Lower leg skin (tissue), 4 donors: Measurements from ENCODE around the gene MYO15B. TPM values are rescaled to one million over a fixed set of nuclear protein-coding genes. Genes with fewer than 3 reads are reported as not detected.

Experiments
- DNase-seq, 2 donors: peaks; one replicate each; pipeline ENCODE4 v3.0.0-alpha.2; 2019; ENCODE audit warnings: low spot score in 2 of 2
- H3K4me3 ChIP-seq: fragments of 200-600 bp; sonication (generic); 2 replicates; pipeline ENCODE4 v1.5.1; 2017; ENCODE audit warnings: mild to moderate bottlenecking, low read depth; ENCODE audit not compliant: poor library complexity, severe bottlenecking
- POLR2A ChIP-seq, 2 donors: fragments of 450-650 bp; IDR thresholded peaks; one replicate each; pipeline ENCODE4 v1.6.1; 2016 to 2017; ENCODE audit warnings: antibody characterized with exemption in 2 of 2, mild to moderate bottlenecking in 1 of 2, moderate library complexity in 1 of 2
- WGBS, 2 donors: methylation state at CpG; one replicate each; pipeline ENCODE4 v1.1.5; 2018; 5-methylcytosine and 5-hydroxymethylcytosine counted together
- intact Hi-C: fragments of 100-400 bp; cut with DNase I; formaldehyde crosslinking; loops from one replicate; pipeline ENCODE4 v1.15.0; 2023; ENCODE audit warnings: low total_unique reads
- total RNA-seq, 4 donors: library from RNA; depleted of rRNA; stranded (reverse); fragments of >200 nt; gene quantifications; one replicate each; pipeline ENCODE4 v1.1.0, GENCODE V29; 2016
- TF ChIP-seq, protein P1 (sequence below), 3 donors: fragments of 450-650 bp; IDR thresholded peaks; one replicate each; pipeline ENCODE4 v1.5.1; 2016; ENCODE audit warnings: antibody characterized with exemption in 3 of 3, mild to moderate bottlenecking in 3 of 3, moderate library complexity in 2 of 3

Gene MYO15B
- total RNA-seq, 4 donors from 2014 or later, result 32.1 to 103 (median 38.9) TPM

GRCh38 chr17:75610103-75610984 is 22.7 kb downstream of the MYO15B start:
- TF ChIP-seq, protein P1, sequence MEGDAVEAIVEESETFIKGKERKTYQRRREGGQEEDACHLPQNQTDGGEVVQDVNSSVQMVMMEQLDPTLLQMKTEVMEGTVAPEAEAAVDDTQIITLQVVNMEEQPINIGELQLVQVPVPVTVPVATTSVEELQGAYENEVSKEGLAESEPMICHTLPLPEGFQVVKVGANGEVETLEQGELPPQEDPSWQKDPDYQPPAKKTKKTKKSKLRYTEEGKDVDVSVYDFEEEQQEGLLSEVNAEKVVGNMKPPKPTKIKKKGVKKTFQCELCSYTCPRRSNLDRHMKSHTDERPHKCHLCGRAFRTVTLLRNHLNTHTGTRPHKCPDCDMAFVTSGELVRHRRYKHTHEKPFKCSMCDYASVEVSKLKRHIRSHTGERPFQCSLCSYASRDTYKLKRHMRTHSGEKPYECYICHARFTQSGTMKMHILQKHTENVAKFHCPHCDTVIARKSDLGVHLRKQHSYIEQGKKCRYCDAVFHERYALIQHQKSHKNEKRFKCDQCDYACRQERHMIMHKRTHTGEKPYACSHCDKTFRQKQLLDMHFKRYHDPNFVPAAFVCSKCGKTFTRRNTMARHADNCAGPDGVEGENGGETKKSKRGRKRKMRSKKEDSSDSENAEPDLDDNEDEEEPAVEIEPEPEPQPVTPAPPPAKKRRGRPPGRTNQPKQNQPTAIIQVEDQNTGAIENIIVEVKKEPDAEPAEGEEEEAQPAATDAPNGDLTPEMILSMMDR (IDR thresholded peaks at IDR 0.05), result no peak
- no peak for TF ChIP-seq POLR2A (IDR thresholded peaks at IDR 0.05)
- H3K4me3 ChIP-seq, result no peak overlapping the region
- WGBS, 2 donors, result 79 to 81% methylated on average over 20 to 25 of the region's 25 CpGs
- DNase-seq, result no peak
- intact Hi-C loops, result no loop called here

GRCh38 chr17:75611851-75612429 is 24.3 kb downstream of the MYO15B start:
- WGBS, 2 donors, result 87 to 91% methylated on average over 20 of the region's 20 CpGs
- intact Hi-C loops, result no loop called here

GRCh38 chr17:75612906-75613626 is 25.5 kb downstream of the MYO15B start:
- TF ChIP-seq, protein P1 (IDR thresholded peaks at IDR 0.05), result no peak
- TF ChIP-seq POLR2A (IDR thresholded peaks at IDR 0.05), result no peak
- WGBS, 2 donors, result 92% methylated on average over 20 to 21 of the region's 27 CpGs
- H3K4me3 ChIP-seq, result no peak overlapping the region
- no peak for DNase-seq
- intact Hi-C loops, result no loop called here

More at GRCh38 chr17:75611851-75612429, 24.3 kb downstream of the MYO15B start:
- DNase-seq, result no peak
- TF ChIP-seq, protein P1 (IDR thresholded peaks at IDR 0.05), result no peak
- TF ChIP-seq POLR2A (IDR thresholded peaks at IDR 0.05), result no peak
- H3K4me3 ChIP-seq, result no peak overlapping the region

DNA sequence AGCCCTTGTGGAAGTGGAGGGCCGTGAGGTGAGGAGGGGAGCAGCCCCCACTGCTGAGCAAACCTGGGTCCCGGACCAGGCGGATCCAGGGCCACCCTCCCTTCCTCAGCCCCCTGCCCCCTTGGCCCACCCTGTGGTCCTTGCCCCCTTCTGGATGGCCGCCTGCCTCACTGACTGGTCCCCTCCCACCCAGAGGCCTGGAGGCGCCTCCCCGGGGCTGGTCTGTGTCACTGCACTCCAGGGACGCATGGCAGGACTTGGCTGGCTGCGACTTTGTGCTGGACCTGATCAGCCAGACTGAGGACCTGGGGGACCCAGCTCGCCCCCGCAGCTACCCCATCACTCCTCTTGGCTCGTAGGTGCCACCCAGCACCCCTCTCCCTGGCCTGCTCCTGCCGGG is 26.4 kb downstream of the MYO15B start:
- 87 to 90% methylated on average over 8 to 12 of the region's 12 CpGs for WGBS, 2 donors
- no peak for DNase-seq
- no peak overlapping the region for H3K4me3 ChIP-seq
- intact Hi-C loops, result no loop called here
- TF ChIP-seq, protein P1 (IDR thresholded peaks at IDR 0.05), result no peak
- no peak for TF ChIP-seq POLR2A (IDR thresholded peaks at IDR 0.05)

DNA sequence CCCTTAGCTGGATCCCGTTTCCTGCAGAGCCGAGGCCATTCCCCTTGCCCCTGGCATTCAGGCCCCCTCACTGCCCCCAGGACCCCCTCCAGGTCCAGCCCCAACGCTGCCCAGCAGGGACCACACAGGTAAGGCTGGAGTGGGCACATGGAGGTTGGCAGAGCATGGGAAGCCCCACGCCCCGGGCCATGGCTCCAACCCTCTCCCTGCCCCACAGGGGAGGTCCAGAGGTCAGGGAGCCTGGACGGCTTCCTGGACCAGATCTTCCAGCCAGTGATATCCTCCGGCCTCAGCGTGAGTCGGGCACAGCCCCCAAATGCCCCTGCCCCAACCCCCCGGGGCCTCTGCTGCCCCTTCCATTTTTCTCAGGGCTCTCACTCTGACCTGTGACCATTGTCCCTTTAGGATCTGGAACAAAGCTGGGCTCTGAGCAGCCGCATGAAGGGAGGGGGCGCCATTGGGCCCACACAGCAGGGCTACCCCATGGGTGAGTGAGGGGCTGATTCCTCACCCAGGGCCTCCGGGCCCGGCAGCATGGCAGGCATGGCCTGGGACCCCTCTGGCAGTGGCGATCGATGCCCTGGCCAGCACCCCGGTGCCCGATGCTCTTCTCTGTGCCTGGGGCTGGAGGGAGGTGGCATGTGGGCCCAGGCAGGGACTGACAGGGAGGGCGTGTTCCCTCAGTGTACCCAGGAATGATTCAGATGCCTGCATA is 27.1 kb downstream of the MYO15B start:
- TF ChIP-seq, protein P1 (IDR thresholded peaks at IDR 0.05), result no peak
- TF ChIP-seq POLR2A (IDR thresholded peaks at IDR 0.05), result no peak
- DNase-seq, result no peak
- intact Hi-C loops, result no loop called here
- H3K4me3 ChIP-seq, result no peak overlapping the region
- WGBS, 2 donors, result 87% methylated on average over 14 of the region's 19 CpGs
